Endothelial cell of umbilical vein (primary cell): ENCODE measurements around the gene ABHD10. TPM values are rescaled to one million over a fixed set of nuclear protein-coding genes. Genes with fewer than 3 reads are reported as not detected.

ENCODE experiments used
- BruUV-seq: library from RNA; stranded (reverse); fragments of 400-500 nt; replicated peaks from 2 replicates; lab custom pipeline; 2021; lab: Mats Ljungman, UMichigan
- CTCF ChIA-PET: fragments of 300-600, 350-600 bp; sonication (Branson Sonifier 250); formaldehyde crosslinking; loops from one replicate; lab custom pipeline; 2021; ENCODE audit warnings: antibody characterized with exemption, inconsistent platforms; lab: Charles Lee
- POLR2A ChIA-PET: fragments of 300-600, 350-600 bp; sonication (Branson Sonifier 250); formaldehyde crosslinking; loops from one replicate; lab custom pipeline; 2021; ENCODE audit warnings: antibody characterized with exemption, inconsistent platforms; lab: Charles Lee
- DNase-seq: peaks from one replicate; pipeline ENCODE4 v3.0.0-alpha.2; 2011; ENCODE audit warnings: low read depth, low spot score
- FAIRE-seq: peaks from 2 replicates; lab custom pipeline; 2011; peaks lifted over from hg19 to GRCh38; lab: Jason Lieb, UNC
- H2AFZ ChIP-seq: 2 replicates; pipeline ENCODE4 v1.6.0; 2012; ENCODE audit warnings: low read depth, low read length, control low read depth, inconsistent platforms
- H3K27ac ChIP-seq: 2 replicates; pipeline ENCODE4 v1.5.1; 2011; ENCODE audit warnings: low read depth, mild to moderate bottlenecking, control low read depth, low read length, moderate library complexity; ENCODE audit not compliant: insufficient read depth
- H3K27me3 ChIP-seq, 2 experiments: 2 replicates each; pipeline versions ENCODE4 v1.6.0 to v1.6.1; 2011; ENCODE audit warnings: low read length in 2 of 2, mixed read lengths in 1 of 2; ENCODE audit not compliant: control insufficient read depth in 2 of 2, insufficient read depth in 2 of 2
- H3K36me3 ChIP-seq, 2 experiments: 2 replicates in 1 of 2; 3 replicates in 1 of 2; pipeline ENCODE4 v1.5.1; 2011; ENCODE audit warnings: low read length in 2 of 2, mild to moderate bottlenecking in 1 of 2, moderate library complexity in 1 of 2; ENCODE audit not compliant: control insufficient read depth in 2 of 2, insufficient read depth in 2 of 2; ENCODE audit errors: extremely low read depth in 1 of 2
- H3K4me1 ChIP-seq: 3 replicates; pipeline ENCODE4 v1.5.1; 2011; ENCODE audit warnings: mild to moderate bottlenecking, low read length; ENCODE audit not compliant: control insufficient read depth, insufficient read depth; ENCODE audit errors: extremely low read depth
- H3K4me2 ChIP-seq: 2 replicates; pipeline ENCODE4 v1.6.1; 2011; ENCODE audit warnings: low read length, control low read depth, mixed read lengths; ENCODE audit not compliant: insufficient read depth
- H3K4me3 ChIP-seq, 3 experiments: fragments of 200-600 bp in 1 of 3; sonication (generic), shearing (Covaris generic) in 1 of 3; replicated peaks in 1 of 3; 2 replicates each; pipeline ENCODE4 v1.5.1; 2011 to 2016; ENCODE audit warnings: control low read depth in 3 of 3, low read length in 3 of 3, mild to moderate bottlenecking in 2 of 3, inconsistent platforms in 1 of 3, low read depth in 1 of 3, moderate library complexity in 1 of 3; ENCODE audit not compliant: insufficient read depth in 1 of 3
- H3K79me2 ChIP-seq: 2 replicates; pipeline ENCODE4 v1.6.0; 2012; ENCODE audit warnings: low read length, inconsistent platforms; ENCODE audit not compliant: control insufficient read depth, insufficient read depth
- H3K9ac ChIP-seq: replicated peaks from 2 replicates; pipeline ENCODE3; 2011; ENCODE audit warnings: low read length, control low read depth; ENCODE audit not compliant: insufficient read depth; ENCODE audit errors: extremely low read depth
- H3K9me1 ChIP-seq: replicated peaks from 3 replicates; pipeline ENCODE4 v1.6.0; 2011; ENCODE audit warnings: mild to moderate bottlenecking, low read length; ENCODE audit not compliant: control insufficient read depth, insufficient read depth; ENCODE audit errors: extremely low read depth
- H3K9me3 ChIP-seq: replicated peaks from 2 replicates; pipeline ENCODE4 v1.5.1; 2012; ENCODE audit warnings: low read length, inconsistent platforms; ENCODE audit not compliant: control insufficient read depth, insufficient read depth
- H4K20me1 ChIP-seq: replicated peaks from 2 replicates; pipeline ENCODE3; 2011; ENCODE audit warnings: mild to moderate bottlenecking, low read length; ENCODE audit not compliant: control insufficient read depth, insufficient read depth; ENCODE audit errors: extremely low read depth
- EZH2 ChIP-seq: IDR thresholded peaks from 2 replicates; pipeline ENCODE4 v1.6.1; 2012; ENCODE audit warnings: borderline replicate concordance, low read depth, mild to moderate bottlenecking, moderate library complexity, low read length, inconsistent platforms; ENCODE audit not compliant: severe bottlenecking
- JUN ChIP-seq: IDR thresholded peaks from 2 replicates; pipeline ENCODE4 v1.6.1; 2011; ENCODE audit warnings: borderline replicate concordance, low read depth; ENCODE audit not compliant: insufficient read length, insufficient read depth
- MYC ChIP-seq: IDR thresholded peaks from one replicate; pipeline ENCODE4 v1.6.1; 2011; ENCODE audit warnings: mild to moderate bottlenecking, low read depth, low read length
- POLR2A ChIP-seq: IDR thresholded peaks from 2 replicates; pipeline ENCODE4 v1.6.1; 2012; ENCODE audit warnings: low read depth, mild to moderate bottlenecking, control low read depth, low read length
- POLR2AphosphoS5 ChIP-seq: IDR thresholded peaks from 2 replicates; pipeline ENCODE4 v1.6.1; 2012; ENCODE audit warnings: low read depth, mild to moderate bottlenecking, control low read depth, low read length, moderate library complexity; ENCODE audit not compliant: insufficient read depth
- dilution Hi-C: fragments of 300-500 bp; cut with MboI; formaldehyde crosslinking; loops from one replicate; pipeline ENCODE4 v1.15.0; 2019; ENCODE audit warnings: low sequenced_read_pairs; ENCODE audit not compliant: extremely low pct_ligation_motif_present
- intact Hi-C: fragments of 100-400 bp; cut with micrococcal nuclease; formaldehyde crosslinking; loops from one replicate; pipeline ENCODE4 v1.10.0; 2022
- polyA plus RNA-seq, 4 experiments: library from polyadenylated mRNA; depleted of rRNA in 3 of 4; stranded (reverse) in 3 of 4; unstranded in 1 of 4; fragments of >200 nt; gene quantifications; 2 replicates each; pipeline versions ENCODE4 v1.2.1 to v1.2.3, GENCODE V29; 2011 to 2012; ENCODE audit warnings: missing spikeins in 1 of 4
- total RNA-seq: library from RNA; stranded (reverse); gene quantifications from 2 replicates; pipeline ENCODE4 v1.2.3, GENCODE V29; 2021

The ABHD10 gene
- total and polyA plus RNA-seq, 2 donors (not counting 3 experiments of a cell fraction or from before 2014, with no cell fraction given), result 10.0 to 37.0 TPM

DNA sequence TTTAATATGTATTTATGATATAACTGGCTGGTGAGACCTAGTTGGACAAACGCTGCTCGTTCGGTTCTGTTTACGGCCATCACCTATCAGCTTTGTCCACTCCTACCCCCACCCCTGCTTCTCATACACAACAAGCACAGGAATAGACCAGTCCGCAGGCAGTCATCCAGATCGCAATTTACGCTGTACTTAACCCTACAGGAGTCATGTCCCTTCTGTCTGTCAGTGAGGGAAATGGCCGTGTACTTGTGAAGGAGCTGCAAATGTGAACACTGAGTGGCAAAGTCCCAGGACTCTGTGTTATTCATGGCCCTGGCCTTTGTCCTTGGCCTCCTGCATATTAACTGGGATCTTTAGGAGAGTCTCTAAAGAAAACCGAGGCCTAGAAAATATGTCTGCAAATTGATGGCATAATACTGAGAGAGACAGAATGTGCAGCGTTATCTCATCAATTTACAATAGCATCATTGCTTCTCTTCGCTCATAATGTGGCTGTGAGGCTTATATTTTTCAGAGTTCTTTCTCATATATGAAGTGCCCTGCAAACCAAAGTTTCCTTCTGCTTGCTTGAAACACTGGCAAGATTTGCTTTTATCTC lies 7.2 kb upstream of the ABHD10 start:
- Histone ChIP-seq H3K36me3 (peaks cover 12 to 20% of the 10 kb centered on the region in 2 experiments), H3K4me1 (peaks cover 10% of the 10 kb centered on the region), H3K9me3 (no peaks in the 10 kb centered on the region), H3K9ac (no peak overlapping the region), H3K27me3 (no peaks in the 10 kb centered on the region), H3K79me2 (no peaks in the 10 kb centered on the region), H2AFZ (no peak overlapping the region), H3K9me1 (no peaks in the 10 kb centered on the region), H4K20me1 (no peaks in the 10 kb centered on the region), H3K27ac (no peak overlapping the region), H3K4me2 (no peak overlapping the region), H3K4me3 (no peak overlapping the region)
- dilution Hi-C loops (no loop called here), intact Hi-C loops (no loop called here)
- FAIRE-seq, result no peak
- DNase-seq, result no peak
- ChIA-PET CTCF (interaction anchor here (7.5 to 7.9 kb wide), 2 partner anchors 73 to 254 kb away, joined by 192 to 239 read pairs; no protein-coding TSS in a partner anchor), POLR2A (no interaction called here)
- TF ChIP-seq EZH2 (no peak), POLR2AphosphoS5 (no peak), POLR2A (no peak), MYC (no peak), JUN (no peak)
- no TSS peak for BruUV-seq

DNA sequence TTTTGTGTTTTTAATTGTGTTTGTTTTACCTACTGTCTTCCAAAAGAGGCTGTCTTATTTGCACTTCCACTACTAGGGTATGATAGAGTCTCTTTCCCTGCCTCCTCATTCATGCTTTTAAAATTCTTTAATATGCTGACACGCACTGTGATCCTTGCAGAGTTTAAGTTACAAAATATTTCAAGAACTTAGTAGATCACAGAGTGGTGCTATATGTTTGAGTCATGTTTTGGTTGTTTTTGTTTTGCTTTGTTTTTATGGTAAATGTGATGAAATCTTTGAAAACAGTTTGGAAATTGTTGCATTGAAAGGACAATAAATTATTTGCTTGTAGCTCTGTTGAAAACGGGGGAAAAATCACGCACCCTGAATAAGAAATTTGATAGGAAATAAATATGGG lies 5.9 kb upstream of the ABHD10 start:
- ChIA-PET CTCF (interaction anchor here (1.2 to 7.9 kb wide), 3 partner anchors 17 to 257 kb away, joined by 4 to 192 read pairs (median 5); no protein-coding TSS in a partner anchor), POLR2A (no interaction called here)
- Histone ChIP-seq H3K4me2 (no peak overlapping the region), H3K4me3 (no peak overlapping the region), H3K79me2 (no peaks in the 10 kb centered on the region), H4K20me1 (no peaks in the 10 kb centered on the region), H3K27me3 (no peaks in the 10 kb centered on the region), H3K9me3 (no peaks in the 10 kb centered on the region), H2AFZ (no peak overlapping the region), H3K9me1 (no peaks in the 10 kb centered on the region), H3K4me1 (no peaks in the 10 kb centered on the region), H3K36me3 (peaks cover 12 to 20% of the 10 kb centered on the region in 2 experiments), H3K27ac (no peak overlapping the region), H3K9ac (no peak overlapping the region)
- dilution Hi-C loops, result no loop called here
- no peak for DNase-seq
- FAIRE-seq, result no peak
- intact Hi-C loops, result no loop called here
- BruUV-seq, result no TSS peak
- no peak for TF ChIP-seq MYC
